ENCODE measurements around the gene RSPH6A.
"Not testable (repeated sequence)": the region's sequence is repeated elsewhere in the genome, so short reads cannot be mapped to it uniquely, and the experiment has no call there.

The RSPH6A gene

DNA sequence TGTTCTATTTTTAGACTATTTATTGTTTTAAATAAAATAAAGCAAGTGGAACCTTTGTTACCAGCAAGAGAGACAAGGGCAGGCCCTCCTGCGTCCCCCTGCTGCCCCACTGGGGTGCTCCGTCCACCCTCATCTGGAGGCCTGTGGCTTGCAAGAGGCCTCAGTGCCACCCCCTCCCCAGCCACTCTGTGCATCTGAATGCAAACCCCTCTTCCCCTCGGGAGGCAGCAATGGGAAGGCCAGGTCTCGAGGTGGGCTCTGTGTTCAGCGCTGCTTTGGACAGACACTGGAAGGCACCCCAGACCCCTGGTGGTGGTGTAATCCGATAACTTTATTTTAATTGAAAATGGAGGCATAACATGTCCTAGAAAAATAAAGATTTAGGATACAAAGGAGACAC lies 50.6 kb downstream of the RSPH6A start:
- no peak for DNase-seq

DNA sequence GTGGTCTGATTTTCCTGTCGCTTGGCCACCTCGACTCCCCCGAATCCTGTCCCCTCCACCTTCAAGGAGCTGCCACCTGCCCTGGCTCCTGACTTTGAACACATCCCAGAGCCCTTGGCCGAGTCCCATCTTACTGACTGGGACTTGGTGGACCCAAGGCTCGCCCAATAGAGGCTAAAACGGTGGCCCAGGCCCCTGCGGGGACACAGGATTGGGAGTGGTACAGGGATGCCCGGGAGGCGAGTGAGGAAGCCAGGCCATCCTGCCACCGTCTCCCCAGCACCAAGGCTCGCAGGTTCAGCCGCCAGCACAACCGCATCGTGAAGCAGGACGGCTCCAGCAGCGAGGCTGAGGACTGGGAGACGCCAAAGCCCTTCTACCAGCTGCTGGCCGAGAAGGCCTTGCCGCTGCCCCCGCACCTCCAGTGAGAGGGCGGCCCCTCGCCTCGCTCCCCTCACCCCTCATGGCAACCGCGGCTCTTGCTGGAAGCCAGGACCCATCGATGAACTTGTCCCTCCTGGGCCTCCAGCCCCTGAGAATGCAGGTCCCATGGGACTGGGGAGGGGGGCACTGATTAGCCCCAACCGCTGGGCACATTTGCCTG lies 51.3 kb downstream of the RSPH6A start:
- no peak for DNase-seq

DNA sequence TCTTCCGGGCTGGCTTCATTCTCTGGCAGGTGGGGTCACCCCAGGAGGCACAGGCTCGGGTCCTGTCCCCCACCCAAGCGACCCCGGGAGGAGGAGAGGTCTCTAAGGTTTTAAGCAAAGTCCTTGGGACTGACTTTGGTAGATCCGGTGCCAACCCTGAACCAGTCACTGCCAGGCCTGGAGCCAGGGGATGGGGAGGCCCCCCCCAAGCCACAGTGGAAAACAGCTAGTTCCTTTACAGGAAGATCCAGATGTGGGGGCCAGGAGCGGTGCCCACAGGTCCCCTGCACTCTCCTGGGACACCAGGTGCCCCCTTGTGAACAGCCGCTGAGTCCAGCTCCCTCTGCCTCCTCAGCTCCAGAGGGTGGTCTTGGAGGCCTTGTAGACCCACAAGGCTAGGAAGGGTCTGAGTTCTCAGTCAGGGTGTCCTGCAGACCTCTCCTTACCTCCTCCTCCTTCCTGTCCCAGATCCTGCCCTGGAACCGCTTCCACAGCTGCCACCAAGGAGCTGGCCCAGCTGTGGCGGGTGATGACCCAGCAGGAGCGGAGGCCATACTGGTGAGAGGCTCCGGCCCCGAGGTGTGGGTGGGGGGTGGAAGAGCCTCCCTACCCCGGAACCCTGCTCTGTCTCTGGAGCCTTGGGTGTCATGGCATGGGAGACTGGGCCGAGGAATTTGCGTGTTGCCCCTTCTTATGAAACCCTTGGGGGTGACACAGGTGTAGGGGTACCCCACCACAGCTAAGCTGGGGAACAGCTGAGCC lies 52.1 kb downstream of the RSPH6A start:
- no peak for DNase-seq

DNA sequence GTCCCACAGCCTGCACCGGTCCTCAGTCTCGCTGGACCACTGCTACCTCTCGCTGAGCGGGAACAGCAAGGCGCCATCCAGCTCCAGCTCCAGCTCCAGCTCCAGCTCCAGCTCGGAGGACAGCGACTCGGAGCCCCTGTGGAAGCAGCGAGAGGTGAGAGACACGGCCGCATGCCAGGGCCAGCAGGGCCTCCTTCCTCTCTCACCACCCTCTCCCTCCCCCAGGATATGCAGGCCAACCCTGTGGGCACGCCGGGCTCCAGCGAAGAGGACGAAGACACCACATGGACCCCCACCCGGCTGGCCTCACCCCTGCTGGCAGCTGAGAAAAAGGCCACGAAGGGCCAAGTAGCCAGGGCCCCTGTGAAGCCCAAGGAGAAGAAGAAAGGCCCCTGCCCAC lies 53.4 kb downstream of the RSPH6A start:
- DNase-seq, result no peak

DNA sequence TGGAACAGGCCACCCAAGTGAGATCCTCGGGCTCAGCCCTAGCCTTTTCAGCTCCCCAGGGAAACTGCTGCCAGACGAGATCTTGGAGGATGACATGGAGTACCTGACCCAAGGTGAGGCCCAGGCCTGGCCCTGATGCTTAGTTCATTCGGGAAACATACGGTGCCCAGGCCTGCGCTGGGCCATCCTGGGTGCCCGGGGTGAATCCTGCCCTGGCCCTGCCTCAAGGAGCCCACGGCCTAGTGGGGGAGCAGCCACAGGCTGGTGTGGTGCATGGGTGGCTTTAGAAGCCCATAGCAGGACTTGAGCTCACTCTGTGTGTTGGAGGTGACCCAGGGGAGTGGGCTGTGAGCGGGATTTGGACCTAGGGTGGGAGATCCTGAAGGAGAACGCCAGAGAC lies 56.2 kb downstream of the RSPH6A start:
- no peak for DNase-seq

DNA sequence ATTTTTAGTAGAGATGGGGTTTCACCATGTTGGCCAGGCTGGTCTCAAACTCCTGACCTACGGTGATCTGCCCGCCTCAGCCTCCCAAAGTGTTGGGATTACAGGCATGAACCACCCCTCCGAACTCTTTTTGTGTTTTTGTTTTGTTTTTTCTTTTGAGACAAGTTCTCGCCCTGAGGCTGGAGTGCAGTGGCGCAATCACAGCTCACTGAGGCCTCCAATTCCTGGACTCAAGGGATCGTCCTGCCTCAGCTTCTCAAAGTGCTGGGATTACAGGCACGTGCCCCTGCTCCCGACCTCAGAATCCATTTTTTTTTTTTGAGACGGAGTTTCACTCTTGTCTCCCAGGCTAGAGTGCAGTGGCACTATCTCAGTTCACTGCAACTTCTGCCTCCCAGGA lies 57.4 kb downstream of the RSPH6A start:
- DNase-seq, result no peak

DNA sequence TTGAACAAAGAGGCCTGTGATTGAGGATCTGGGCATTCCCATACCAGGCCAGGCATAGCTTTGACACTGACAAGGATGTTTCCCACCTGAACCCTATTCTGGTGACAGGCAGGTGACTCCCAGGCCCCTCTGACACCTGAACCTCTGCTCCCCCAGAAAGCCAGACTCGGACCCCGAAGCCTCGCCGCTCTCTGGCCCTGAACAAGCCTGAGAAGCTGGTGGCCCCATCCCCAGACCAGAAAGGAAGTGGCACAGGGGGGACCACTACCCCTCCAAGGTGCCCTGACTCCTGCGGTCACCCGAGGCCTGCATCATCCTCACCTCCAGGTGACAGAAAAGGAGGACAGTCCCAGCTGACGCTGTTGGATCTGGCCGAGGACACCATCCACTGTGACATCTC lies 60.8 kb downstream of the RSPH6A start:
- no peak for DNase-seq

DNA sequence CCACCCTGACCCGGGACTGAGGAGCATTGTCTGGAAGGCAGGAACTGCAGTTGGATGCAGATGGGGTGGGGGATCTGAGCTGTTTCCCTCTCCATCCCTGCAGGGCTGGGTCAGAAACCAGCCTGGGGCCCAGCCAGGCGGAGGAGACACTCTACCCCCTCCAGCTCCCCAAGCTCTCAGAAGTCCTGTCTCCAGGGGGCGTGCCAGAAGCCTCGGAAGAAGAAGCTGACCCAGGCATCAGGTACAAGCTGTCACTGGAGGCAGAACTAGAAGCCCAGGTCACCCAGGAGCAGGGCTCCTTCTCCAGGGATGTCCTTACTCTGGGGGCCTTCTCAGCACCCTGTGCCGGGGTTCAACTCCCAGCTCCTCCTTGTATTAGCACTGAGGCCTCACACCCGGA lies 61.6 kb downstream of the RSPH6A start:
- no peak for DNase-seq

DNA sequence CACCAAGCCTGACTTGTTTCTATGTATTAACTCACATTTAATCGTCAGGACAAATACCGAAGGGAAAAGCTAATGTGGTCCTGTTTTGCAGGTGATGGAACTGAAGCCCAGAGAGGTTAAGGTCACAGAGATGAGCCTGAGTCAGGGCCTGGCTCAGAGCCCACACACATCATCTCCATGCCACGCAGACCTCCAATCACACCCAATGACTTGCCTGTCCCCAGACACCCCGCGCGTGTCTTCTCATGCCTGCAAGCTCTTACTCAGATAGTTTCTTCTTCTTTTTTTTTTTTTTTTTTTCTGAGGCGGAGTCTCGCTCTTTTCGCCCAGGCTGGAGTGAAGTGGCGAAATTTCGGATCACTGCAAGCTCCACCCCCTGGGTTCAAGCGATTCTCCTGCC lies 62.5 kb downstream of the RSPH6A start:
- no peak for DNase-seq

DNA sequence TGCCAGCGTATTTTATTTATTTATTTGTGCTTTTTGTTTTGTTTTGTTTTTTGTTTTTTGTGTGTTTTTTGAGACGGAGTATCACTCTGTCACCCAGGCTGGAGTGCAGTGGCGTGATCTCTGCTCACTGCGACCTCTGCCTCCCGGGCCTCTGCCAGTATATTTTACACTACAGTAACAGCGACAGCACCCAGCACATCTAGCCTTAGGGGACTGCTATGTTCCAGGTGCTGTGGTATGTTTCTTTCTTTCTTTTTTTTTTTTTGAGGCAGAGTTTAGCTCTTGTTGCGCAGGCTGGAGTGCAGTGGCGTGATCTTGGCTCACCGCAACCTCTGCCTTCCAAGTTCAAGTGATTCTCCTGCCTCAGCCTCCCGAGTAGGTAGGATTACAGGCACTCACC lies 63.6 kb downstream of the RSPH6A start:
- not testable (repeated sequence) for DNase-seq

DNA sequence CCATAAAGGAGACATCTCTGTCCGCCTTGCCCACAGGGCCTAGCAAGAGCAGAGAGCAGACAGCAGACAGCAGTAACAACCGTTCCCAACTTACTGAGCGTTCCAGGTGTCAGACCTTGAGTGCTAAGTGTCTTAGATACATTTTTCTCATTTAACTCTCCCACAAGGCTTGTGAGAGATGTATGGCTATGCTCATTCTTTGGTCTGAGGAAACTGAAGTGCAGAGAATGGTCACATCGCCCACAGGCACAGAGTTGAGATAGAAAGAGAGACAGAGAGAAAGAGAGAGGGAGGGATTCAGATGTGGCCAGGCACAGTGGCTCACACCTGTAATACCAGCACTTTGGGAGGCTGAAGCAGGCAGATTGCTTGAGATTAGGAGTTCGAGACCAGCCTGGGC lies 67.6 kb downstream of the RSPH6A start:
- DNase-seq, result no peak

DNA sequence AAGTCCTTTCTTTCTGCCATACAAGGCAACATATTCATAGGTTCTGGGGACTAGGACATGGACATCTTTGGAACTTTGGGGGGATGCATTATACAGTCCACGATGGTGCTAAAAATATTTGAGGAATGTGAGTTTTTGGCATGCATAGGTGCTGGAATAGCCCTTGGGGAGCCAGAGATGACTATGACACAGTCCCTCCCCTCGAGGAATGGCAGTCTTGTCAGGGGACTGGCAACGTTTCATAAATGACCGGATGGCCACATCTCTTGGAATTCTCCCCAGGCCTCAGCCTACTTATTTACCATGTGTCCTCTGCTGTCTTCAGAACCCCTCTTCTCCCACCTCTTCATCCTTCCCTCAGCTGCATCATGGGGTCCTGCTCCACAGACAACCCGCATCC lies 68.2 kb downstream of the RSPH6A start:
- DNase-seq, result no peak

All from GDM1 (cell line).